ENCODE data around the gene TPPP. TPM values are rescaled to one million over a fixed set of nuclear protein-coding genes. Genes with fewer than 3 reads are reported as not detected.
"Not testable (repeated sequence)": the region's sequence is repeated elsewhere in the genome, so short reads cannot be mapped to it uniquely, and the experiment has no call there.

TPPP gene
- total and polyA plus RNA-seq, 9 donors: 3.6 to 14.2 (median 7.0) TPM

DNA sequence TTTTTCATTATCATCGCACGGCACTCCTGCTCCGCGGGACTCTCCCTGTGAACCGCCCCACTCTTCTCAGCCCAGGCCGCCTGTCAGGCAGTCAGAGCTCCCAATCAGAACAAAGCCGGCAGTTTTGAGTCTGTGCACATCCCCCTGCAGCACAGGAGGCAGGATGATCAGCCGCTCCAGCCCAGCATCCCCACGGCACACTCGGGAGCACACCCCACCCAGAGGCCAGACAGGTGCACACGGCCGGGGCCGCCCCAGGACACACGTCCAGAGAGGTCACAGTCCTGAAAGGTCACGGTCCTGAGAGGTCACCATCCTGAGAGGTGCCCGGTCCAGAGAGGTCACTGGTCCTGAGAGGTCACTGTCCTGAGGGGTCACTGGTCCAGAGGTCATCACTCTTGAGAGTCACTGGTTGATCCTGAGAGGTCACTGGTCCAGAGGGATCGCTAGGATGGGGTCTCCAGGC is 8.4 kb downstream of the TPPP start:
- H3K36me3 ChIP-seq (ENCODE audit: control insufficient read depth, insufficient read depth, low read length): no peaks in the 10 kb centered on the region
- no peak overlapping the region for H3K27ac ChIP-seq (ENCODE audit: low read length)
- H3K9me3 ChIP-seq (replicated peaks; ENCODE audit: control insufficient read depth, low read depth, low read length): no peaks in the 10 kb centered on the region
- no peaks in the 10 kb centered on the region for H3K27me3 ChIP-seq (ENCODE audit: control insufficient read depth, insufficient read depth, low read length)
- H3K4me1 ChIP-seq (ENCODE audit: control insufficient read depth, insufficient read depth, low read length): no peaks in the 10 kb centered on the region
- H3K4me3 ChIP-seq (ENCODE audit: low read length): no peak overlapping the region
- WGBS (ENCODE audit: insufficient coverage): 59% methylated on average over 17 of the region's 17 CpGs
- no peak for DNase-seq

DNA sequence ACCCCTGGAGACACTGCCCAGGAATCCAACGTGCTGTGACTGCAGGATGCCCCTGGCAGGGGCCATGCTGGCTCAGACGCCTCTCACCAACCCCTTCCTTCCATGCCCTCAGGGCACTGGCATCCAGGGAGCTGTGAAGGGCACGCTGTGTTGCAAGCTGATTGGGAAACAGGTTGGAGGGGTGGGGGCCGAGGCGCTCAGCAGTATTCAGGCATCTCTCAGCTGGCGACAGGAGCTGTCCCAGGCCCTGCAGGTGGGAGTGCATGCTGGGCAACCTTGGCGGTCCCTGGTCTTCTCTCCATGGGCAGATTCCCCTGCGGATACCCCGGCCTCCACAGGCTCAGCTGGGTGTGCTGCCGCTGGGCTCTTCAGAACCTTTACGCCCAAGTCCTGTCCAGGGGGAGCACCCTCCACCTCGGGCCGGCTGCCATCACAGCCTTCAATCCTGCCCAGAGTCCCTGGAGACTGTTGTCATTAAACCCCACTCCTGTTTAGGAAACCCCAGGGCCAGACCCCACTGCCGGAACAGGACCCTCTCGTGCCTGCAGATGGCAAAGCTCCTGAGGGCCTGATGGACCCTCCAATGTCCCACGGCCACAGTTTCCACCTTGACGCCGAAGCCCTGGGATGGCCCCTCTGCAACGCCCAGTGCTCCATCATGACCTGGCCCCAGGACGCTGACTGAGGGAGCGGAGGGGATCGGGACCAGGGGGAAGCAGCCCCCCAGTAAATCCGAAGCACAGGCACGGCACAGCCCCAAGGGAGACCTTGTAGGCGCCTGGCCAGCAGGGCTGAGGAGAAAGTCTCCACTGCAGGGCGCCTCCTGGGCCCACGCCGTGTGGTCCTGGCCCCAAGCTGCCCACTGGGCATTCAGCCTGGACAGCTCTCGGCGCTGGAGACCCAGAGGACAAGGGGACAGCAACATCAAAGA is 9.3 kb downstream of the TPPP start:
- H3K27ac ChIP-seq (ENCODE audit: low read length): no peak overlapping the region
- WGBS (ENCODE audit: insufficient coverage): 71% methylated on average over 26 of the region's 30 CpGs
- no peaks in the 10 kb centered on the region for H3K36me3 ChIP-seq (ENCODE audit: control insufficient read depth, insufficient read depth, low read length)
- no peak overlapping the region for H3K4me3 ChIP-seq (ENCODE audit: low read length)
- H3K9me3 ChIP-seq (replicated peaks; ENCODE audit: control insufficient read depth, low read depth, low read length): no peaks in the 10 kb centered on the region
- no peaks in the 10 kb centered on the region for H3K4me1 ChIP-seq (ENCODE audit: control insufficient read depth, insufficient read depth, low read length)
- DNase-seq: no peak
- H3K27me3 ChIP-seq (ENCODE audit: control insufficient read depth, insufficient read depth, low read length): no peaks in the 10 kb centered on the region

DNA sequence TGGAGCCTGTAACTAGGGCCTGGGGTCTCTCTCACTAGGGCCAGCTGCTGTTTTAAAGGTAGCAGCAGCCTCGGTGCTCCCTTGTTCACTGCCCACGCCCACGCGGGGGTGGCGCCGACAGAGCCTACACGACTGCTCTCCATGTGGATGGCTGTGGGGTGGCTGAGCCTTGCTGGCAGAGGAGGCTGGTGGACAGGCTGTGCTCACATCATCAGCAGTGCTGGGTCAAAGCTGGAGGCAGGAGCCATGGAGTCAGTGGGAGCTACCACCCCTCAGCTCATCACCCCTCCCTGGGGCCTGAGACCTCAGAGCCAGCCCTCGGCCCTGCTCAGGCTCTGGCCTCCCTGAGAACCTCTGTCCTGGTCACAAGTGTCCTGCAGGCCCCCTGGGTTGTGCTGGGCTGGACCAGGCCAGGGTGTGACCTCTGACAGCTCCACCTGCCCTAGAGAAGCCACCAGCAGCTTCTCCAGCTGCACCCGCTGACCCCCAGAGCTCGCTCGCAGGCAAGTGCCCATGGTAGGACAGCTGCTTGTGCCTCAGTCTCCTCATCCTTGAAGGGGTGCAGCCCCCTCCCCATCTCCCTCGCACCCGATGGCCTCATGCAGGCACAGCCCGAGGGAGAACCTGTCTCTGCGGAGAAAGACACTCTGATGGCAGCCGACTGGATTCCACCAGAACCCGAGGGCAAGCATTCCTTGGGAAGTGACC is 10.3 kb downstream of the TPPP start:
- H3K9me3 ChIP-seq (replicated peaks; ENCODE audit: control insufficient read depth, low read depth, low read length); DNase-seq; H3K27me3 ChIP-seq (ENCODE audit: control insufficient read depth, insufficient read depth, low read length); H3K4me3 ChIP-seq (ENCODE audit: low read length); H3K4me1 ChIP-seq (ENCODE audit: control insufficient read depth, insufficient read depth, low read length); H3K36me3 ChIP-seq (ENCODE audit: control insufficient read depth, insufficient read depth, low read length); H3K27ac ChIP-seq (ENCODE audit: low read length): not testable (repeated sequence)
- 64% methylated on average over 12 of the region's 17 CpGs for WGBS (ENCODE audit: insufficient coverage)

DNA sequence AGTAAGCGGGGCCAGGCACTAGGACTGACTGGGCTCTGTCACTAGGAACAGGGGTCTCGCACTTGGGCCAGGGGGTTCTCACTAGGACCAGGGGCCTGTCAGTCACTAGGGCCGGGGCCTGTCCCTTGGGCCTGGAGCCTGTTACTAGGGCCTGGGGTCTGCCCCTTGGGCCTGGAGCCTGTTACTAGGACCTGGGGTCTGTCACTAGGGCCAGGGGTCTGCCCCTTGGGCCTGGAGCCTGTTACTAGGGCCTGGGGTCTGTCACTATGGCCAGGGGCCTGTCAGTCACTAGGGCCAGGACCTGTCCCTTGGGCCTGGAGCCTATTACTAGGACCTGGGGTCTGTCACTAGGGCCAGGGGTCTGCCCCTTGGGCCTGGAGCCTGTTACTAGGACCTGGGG is 10.9 kb downstream of the TPPP start:
- not testable (repeated sequence) for DNase-seq; H3K9me3 ChIP-seq (replicated peaks; ENCODE audit: control insufficient read depth, low read depth, low read length); H3K27ac ChIP-seq (ENCODE audit: low read length); H3K4me1 ChIP-seq (ENCODE audit: control insufficient read depth, insufficient read depth, low read length); H3K4me3 ChIP-seq (ENCODE audit: low read length); H3K36me3 ChIP-seq (ENCODE audit: control insufficient read depth, insufficient read depth, low read length); H3K27me3 ChIP-seq (ENCODE audit: control insufficient read depth, insufficient read depth, low read length)
- 71% methylated on average over 2 of the region's 3 CpGs for WGBS (ENCODE audit: insufficient coverage)

DNA sequence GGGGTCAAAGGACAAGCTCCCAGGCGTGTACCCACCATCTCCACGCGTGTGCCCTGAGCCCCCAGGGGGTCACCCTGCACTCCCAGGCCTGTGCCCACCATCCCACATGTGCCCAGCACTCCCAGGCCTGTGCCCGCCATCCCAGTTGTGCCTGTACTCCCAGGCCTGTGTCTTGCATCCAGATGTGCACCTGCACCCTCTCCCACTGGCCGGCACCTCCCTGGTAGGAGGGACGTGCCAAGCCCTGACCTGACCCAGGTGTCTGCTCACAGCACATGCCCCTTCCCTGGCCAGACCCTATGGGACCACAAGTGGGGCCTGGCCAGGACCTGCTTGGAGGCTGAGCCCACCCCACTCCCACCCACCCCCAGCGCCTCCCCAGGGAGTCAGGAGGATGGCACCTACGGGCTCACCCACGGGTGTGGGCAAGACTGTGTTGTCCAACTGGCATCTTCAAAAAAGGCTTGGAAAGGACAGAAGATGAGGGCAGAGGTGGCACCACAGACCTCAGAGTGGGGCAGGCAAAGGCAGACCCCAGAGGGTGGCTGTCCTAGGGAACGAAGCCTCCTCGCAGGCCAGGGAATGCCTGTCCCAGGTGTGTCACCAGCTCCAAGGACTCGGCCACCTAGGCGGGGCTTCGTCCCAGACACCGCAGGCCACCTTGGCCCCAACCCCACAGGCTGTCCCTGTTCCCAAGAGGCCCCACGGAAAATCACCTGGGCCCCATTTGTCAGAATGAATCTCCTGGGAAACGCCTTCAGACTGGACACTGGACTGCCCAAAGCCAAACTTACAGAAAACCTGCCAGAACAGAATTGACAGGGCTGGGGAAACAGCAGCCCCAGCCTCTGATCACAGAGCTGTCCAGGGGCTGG is 11.6 kb downstream of the TPPP start:
- 82% methylated on average over 11 of the region's 17 CpGs for WGBS (ENCODE audit: insufficient coverage)
- DNase-seq; H3K27ac ChIP-seq (ENCODE audit: low read length); H3K36me3 ChIP-seq (ENCODE audit: control insufficient read depth, insufficient read depth, low read length); H3K27me3 ChIP-seq (ENCODE audit: control insufficient read depth, insufficient read depth, low read length); H3K9me3 ChIP-seq (replicated peaks; ENCODE audit: control insufficient read depth, low read depth, low read length); H3K4me3 ChIP-seq (ENCODE audit: low read length); H3K4me1 ChIP-seq (ENCODE audit: control insufficient read depth, insufficient read depth, low read length): not testable (repeated sequence)

DNA sequence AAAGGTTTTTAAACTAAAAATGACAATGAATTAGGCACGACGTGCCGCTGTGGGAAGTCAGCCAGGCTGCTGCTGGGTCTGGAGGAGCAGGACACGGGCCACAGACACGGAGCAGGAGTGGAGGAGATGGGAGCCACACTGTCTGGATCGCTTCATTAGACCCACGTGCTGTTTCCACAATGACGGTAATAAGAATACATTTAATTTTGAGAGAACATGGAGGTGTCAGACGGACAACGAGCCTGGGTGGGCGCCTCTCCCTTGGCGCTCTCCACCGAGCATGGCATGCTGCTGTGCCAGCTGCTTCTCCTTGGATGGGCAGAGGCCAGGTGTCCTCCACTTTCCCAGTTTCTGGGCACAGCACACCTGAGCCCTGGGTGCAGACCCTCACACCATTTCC is 12.3 kb downstream of the TPPP start:
- DNase-seq; H3K27me3 ChIP-seq (ENCODE audit: control insufficient read depth, insufficient read depth, low read length); H3K9me3 ChIP-seq (replicated peaks; ENCODE audit: control insufficient read depth, low read depth, low read length); H3K36me3 ChIP-seq (ENCODE audit: control insufficient read depth, insufficient read depth, low read length); H3K4me1 ChIP-seq (ENCODE audit: control insufficient read depth, insufficient read depth, low read length); H3K4me3 ChIP-seq (ENCODE audit: low read length); H3K27ac ChIP-seq (ENCODE audit: low read length): not testable (repeated sequence)
- 78% methylated on average over 12 of the region's 13 CpGs for WGBS (ENCODE audit: insufficient coverage)

DNA sequence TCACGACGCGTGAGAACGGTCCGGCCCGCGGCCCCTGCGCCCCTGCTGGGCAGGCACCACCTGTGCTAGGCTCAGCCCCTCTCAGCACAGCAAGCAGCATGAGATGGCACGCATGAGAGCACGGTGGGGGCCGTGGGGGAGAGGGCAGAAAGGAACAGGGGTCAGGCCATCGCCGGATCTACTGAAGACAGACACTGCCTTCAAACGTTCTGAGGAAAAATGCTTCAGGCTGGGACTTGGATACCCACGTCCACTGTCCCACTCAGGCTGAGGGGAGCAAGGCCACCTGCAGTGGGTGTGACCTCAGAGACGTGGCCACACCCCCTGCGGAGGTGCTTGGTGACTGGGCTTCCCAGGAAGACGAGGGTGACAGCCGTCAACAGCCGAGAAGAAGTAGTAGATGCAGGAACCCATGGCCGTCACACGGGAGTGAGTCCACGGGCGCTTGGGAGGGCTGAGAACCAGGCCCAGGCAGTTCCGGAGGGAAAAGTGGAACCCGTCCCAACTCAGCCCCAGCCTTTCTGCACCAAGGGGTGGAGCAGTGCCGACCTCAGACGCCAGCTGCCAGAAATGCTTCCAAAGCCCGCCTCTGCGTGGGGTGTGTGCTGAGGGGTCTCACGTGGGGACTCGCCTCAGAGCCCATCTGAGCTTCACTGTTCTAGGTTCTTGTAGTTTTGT is 12.9 kb downstream of the TPPP start:
- WGBS (ENCODE audit: insufficient coverage): no CpG with 5 or more reads among the region's 32 CpGs
- not testable (repeated sequence) for H3K4me1 ChIP-seq (ENCODE audit: control insufficient read depth, insufficient read depth, low read length); DNase-seq; H3K9me3 ChIP-seq (replicated peaks; ENCODE audit: control insufficient read depth, low read depth, low read length); H3K27me3 ChIP-seq (ENCODE audit: control insufficient read depth, insufficient read depth, low read length); H3K36me3 ChIP-seq (ENCODE audit: control insufficient read depth, insufficient read depth, low read length); H3K27ac ChIP-seq (ENCODE audit: low read length); H3K4me3 ChIP-seq (ENCODE audit: low read length)

DNA sequence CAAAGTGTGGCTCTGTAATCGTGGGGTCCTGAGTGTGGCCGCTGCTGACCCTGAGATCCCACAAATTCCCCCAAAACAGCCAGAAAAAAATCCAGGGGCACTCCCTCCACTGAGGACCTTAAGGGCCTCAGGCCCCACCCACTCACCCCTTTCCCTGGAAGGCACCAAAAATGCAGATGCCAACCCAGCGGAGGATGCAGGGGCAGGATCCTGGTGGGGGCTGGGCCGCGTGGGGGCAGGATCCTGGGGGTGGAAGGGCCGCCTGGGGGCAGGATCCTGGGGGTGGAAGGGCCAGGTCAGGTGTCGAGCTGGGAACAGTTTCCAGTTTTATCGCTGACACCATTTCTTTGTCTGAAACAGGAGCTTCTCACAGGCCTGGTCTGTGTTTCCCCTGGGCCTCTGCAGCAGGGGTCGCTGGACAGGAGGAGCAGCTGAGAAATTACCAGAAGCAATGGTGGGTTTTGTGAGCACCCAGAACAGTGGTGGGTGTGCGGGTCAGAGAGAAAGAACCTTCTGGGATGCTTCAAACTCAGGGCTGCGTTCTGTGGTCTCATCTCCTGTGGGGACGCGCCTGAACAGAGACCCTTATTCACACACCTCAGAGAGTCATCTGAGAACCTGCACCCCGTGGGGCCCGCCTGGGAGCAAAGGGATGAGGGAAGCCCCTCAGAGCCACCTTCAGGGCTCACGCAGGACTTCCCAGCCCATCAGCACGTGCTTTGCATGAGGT is 13.8 kb downstream of the TPPP start:
- H3K4me3 ChIP-seq (ENCODE audit: low read length); H3K27ac ChIP-seq (ENCODE audit: low read length); H3K27me3 ChIP-seq (ENCODE audit: control insufficient read depth, insufficient read depth, low read length); DNase-seq; H3K9me3 ChIP-seq (replicated peaks; ENCODE audit: control insufficient read depth, low read depth, low read length); H3K36me3 ChIP-seq (ENCODE audit: control insufficient read depth, insufficient read depth, low read length); H3K4me1 ChIP-seq (ENCODE audit: control insufficient read depth, insufficient read depth, low read length): not testable (repeated sequence)
- 100% methylated on average over 2 of the region's 17 CpGs for WGBS (ENCODE audit: insufficient coverage)

- not testable (repeated sequence) for H3K27ac ChIP-seq (ENCODE audit: low read length); H3K27me3 ChIP-seq (ENCODE audit: control insufficient read depth, insufficient read depth, low read length); H3K36me3 ChIP-seq (ENCODE audit: control insufficient read depth, insufficient read depth, low read length); H3K4me3 ChIP-seq (ENCODE audit: low read length); H3K9me3 ChIP-seq (replicated peaks; ENCODE audit: control insufficient read depth, low read depth, low read length); DNase-seq
- 23% methylated on average over 3 of the region's 16 CpGs for WGBS (ENCODE audit: insufficient coverage)
- H3K4me1 ChIP-seq (ENCODE audit: control insufficient read depth, insufficient read depth, low read length): peaks cover 17% of the 10 kb centered on the region
These were observed 14.6 kb downstream of the TPPP start for GRCh38 chr5:678521-678920.

Data from muscle of leg (tissue), 11 donors.